GM18858 (cell line): Measurements from ENCODE around the gene TMEM150A.
"Not testable (repeated sequence)": the region's sequence is repeated elsewhere in the genome, so short reads cannot be mapped to it uniquely, and the experiment has no call there.

Experiments
- ATAC-seq: cut with Tn5 transposase; IDR thresholded peaks from one replicate; pipeline ENCODE4 v1.9.1; 2021; ENCODE audit not compliant: unreplicated experiment

TMEM150A gene

DNA sequence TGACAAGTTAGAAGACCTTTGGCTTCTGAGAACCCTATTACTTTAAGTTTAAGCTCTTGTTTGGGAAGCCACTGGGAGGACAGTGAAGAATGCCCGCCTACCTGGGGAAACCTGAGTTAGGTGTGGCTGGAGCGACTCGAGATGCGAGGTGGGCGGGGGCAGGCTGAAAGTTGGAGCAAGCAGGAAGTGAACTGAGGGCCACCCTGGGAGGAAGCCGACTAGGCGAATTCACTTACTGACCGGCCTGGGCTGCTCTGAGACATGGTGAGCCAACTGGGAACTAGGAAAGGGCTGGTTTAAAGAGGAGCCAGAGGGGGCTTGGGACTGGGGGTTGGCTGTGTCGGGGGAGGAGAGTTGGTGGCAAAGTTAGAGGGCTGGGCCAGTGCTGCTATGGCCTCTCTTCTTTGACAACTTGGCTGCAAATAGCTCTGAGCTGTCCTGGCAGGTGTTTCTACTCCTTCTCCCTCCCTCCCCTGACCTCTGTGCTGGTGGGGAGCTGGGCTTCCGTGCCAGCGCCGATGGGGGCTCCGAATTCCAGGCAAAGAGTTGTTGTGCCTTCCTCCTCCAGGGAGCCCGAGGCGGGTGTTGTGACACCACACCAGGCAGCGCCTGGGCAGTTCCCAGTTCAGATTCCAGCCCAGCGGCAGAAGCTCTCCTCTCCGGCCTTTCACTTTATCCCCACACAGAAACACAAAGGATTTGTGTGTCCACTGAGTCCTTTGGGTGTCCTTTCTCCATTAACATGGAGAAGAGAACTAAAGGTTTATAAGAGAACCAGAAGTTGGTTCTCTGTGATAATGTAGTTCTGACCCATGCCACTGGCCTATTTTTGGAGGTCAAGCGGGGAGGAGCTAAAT is 24.9 kb downstream of the TMEM150A start, which contains the start of gene VAMP8:
VAMP8 (plus strand) TSS at position 201 of the 857 bp plus-strand sequence; CDS start at position 262, 61 bp downstream.
- peak; percentile 48 for ATAC-seq

DNA sequence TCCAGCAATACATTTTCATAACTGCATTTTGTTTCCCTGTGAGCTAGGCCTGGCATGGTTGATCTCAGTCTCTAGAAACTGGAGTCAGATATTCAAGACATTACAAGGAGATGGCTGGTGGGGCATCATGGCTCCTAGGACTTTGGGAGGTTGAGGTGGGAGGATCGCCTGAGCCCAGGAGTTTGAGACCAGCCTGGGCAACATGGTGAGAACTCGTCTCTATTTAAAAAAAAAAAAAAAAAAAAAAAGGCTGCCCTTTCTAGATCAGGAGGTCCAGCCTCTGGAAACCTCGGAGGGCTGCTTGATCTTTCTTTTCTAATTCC is 25.5 kb downstream of the TMEM150A start:
- ATAC-seq, result no peak

DNA sequence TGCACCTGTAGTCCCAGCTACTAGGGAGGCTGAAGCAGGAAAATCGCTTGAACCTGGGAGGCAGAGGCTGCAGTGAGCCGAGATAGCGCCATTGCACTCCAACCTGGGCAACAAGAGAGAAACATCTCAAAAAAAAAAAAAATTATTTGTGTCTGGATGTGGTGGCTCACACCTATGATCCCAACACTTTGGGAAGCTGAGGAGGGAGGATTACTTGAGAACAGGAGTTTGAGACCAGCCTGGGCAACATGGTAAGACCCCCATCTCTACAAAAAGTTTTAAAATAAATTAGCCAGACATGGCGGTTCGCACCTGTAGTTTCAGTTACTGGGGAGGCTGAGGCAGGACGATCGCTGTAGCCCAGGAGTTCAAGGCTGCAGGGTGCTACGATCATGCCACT is 26.8 kb downstream of the TMEM150A start:
- ATAC-seq, result no peak

DNA sequence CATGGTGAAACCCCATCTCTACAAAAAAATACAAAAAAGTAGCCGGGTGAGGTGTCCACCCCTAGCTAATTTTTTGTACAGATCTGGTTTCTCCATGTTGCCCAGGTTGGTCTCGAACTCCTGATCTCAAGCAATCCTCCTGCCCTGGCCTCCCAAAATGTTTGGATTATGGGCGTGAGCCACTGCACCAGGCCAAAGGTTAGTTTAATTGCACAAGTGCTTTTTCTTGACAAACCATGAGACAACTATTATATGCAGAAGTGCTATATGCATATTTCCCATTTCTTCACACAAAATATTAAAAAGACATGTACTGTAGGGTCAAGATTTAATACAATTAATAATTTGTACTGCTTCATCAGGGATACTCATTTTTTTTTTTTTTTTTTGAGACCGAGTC is 36.2 kb downstream of the TMEM150A start:
- ATAC-seq, result no peak

DNA sequence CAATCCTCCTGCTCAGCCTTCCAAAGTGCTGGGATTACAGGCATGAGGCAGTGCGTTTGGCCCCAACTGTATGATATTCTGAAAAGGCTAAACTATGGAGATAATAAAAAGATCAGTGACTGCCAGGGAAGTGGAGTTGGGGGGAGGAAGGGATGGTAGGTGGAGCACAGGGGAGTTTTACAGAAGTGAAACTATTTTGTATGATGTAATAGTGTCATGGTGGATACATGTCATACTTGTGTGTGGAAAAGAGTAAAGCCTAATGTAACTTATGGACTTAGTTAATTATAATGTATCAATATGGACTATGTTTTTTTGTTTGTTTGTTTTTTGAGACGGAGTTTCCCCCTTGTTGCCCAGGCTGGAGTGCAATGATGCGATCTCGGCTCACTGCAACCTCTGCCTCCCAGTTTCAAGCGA is 38.3 kb downstream of the TMEM150A start:
- ATAC-seq, result no peak

DNA sequence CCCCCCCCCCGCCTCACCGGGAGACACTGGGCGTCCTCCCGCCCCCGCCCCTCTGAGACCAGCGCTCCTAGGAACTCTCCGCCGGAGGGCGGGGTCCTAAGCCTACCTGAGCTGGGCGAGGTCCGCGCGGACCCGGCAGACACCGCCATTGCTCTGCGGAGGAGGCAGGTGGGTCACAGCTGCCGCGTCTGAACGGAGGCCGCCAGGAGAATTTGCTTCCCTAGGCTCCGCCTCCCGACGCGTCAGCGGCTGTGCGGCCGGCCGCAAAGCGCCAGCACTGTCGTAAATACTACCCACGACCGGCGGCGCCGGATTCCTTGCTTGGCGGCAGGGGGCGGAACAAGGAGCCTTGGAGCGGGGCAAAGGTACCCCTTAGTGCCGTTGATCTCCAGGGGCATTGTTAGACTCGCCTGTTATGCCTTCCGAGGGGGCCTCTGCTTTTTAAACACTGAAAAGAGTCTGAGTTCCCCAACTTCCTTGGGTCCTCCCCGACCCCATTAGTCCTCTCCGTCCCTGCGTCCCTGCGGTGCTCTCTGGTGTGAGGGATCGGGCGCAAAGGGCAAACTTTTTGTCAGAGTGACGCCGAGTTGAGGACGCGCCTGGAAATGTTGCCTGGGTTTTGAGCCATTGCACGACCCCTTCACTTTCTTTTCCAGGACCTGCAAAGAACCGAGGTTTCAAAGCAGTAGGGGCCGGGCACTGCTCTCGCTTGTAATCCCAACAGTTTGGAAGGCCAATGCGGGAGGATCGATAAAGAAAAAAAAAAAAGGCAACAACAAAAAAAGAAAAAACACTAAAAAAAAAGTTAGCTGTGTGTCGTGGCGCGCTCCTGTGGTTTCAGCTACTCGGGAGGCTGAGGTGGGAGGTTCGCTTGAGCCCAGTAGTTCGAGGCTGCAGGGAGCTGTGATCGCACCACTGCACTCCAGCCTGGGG is 41.0 kb downstream of the TMEM150A start, which contains the start of gene GGCX:
GGCX (minus strand) TSS at position 214 of the 933 bp plus-strand sequence; CDS start at position 149, 65 bp downstream.
- peak; percentile 81 for ATAC-seq

DNA sequence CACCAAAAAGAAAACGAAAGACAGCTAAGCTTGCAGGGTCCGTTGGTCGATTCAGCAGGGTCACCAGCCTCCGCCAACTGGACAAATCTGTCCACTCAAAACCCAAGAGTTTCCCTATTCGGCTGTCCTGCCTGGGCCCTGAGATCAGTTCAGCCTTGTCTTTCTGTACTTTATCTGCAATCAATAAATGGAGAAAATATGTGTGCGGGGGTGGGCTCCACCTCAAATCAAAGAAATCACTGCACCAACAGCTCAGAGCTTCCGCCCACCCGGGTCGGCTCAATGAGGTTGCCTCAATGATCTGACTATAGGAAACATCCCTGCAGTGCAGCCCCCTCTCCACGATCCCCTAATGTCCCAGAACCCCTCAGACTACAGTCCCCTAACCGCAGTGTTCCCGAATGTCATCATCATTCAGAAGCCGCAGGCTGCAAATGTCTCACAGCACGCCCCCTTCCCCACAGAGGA is 41.7 kb downstream of the TMEM150A start:
- no peak for ATAC-seq

DNA sequence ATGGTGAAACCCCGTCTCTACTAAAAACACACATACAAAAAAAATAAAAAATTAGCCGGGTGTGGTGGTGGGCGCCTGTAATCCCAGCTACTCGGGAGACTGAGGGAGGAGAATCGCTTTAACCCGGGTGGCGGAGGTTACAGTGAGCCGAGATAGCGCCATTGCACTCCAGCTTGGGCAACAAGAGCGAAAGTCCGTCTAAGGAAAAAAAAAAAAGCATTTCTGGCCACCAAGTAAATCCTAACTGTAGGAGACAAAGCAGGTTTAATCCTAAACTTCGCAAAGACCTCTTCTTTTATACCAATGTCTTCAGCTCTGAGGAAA is 42.1 kb downstream of the TMEM150A start:
- not testable (repeated sequence) for ATAC-seq

DNA sequence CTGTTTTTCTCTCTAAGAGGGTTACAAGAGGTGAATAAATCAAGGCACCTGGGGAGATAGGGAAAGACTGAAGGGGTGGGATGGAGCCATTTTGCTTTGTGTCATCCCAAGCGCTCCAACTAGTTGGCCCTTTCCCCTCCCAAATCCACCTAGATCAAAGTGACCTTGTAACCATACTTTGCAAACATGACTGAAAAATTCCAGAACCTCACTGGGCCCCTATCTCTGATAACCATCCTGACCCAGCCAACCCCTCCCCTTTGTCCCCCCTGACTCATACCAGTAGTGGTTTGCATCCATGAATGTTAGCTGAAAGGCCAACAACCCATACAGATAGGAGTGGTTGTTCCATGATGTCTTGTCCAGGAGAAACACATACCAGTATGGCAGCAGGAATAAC is 44.3 kb downstream of the TMEM150A start:
- ATAC-seq, result no peak

DNA sequence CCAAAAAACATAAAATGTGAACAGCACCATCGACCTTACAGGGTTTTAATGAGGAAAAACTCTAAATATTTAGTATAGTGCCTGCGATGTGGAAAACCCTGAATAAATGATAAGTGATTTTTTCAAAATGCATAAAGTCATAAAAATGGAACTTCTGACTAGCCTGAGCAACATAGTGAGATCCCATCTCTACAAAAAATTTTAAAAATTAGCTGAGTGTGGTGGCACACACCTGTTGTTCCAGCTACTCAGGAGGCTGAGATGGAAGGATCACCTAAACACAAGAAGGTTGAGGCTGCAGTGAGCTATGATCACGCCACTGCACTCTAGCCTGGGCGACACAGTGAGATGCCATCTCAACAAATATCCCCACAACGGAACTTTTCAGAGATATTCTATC is 45.4 kb downstream of the TMEM150A start:
- no peak for ATAC-seq

DNA sequence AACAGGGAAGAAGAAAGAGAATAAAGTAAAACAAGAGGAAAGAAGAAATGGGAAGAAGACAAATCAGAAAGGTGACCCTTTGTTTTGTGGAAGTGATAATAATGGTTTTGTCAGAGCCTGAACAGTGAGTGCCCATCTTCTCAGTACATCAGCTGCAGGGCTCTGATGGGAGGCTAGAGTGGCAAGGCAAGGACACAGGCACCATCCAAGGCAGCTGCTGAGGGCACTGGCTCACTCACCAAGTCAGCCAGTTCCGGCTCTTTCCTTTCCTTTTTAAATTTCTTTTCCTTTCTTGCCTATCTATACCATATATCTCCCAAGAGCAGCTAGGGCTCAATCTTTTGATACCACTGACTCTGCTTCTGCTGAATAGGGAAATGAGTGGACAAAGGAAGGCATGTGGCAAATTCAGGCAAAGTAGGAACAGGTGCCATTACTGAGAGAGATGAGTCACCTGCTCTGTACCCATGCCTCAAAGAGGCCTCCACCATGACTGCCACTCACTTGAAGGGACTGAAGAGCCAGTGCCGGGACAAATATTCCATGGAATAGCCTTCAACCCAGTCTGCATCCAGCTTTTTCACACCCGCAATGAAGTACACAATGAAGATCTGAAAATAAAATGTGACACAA is 47.4 kb downstream of the TMEM150A start:
- no peak for ATAC-seq

DNA sequence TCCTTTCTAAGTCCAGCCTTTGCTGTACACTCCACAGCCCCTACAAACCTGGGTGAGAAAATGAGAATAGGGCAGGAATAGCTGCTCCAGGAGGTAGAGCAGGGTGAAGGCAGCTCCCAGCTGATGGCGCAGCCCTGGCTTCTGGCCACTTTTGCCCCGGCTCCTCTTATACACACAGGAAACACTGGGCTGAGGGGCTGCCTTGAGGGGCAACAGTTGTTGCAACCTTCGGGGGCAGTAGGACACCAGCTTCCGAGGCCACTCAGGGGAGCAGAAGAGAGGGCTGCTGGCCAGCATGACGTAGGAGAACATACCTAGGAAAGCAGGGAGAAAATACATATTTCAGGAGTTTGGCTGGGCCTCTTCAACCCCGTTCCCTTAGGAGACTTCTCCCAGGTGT is 49.3 kb downstream of the TMEM150A start:
- ATAC-seq, result no peak

DNA sequence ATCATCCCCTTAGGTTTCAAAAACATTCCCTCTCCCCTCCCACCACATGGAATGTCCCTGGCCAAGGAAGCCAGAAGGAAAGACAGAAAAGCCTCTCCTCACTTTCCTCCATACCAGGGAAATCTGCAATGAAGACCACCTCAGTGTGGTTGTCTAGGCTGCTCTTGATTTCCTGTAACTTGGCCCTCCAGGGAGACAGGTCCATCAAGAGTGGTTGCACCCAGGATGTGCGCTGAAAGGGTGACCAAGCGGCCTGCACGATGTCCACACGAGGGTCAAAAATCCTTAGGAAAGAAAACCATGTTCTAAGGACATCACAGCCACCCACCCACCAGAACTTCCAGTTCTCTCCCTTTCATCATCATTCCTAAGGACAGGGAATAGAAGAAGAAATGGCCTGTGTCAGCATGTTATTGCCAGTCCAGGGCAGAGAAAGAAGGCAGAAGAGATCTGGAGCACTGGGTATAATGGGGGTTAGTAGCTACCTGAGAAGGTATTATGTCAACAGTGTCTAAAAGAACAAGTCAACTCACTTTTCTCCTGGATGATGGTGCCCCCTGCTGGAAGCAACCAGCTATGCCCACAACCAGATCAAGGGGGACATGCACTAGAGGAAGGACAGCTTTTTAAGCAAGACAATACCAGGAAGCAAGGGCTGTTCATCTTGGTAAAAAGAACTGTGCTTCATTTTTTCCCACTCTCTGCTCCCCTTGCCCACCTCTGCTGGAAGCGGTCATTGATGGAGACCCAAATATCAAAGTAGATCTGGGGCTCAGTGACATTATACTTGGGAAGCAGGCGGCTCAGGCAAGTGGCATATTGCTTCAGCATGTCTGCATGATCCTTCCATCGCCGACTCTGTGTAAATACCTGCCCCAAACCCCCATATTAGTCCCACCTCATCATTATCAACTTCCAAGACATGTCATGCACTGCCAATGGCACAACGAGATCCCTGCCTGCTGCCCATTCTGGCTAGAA is 50.5 kb downstream of the TMEM150A start:
- ATAC-seq, result peak; percentile 67

DNA sequence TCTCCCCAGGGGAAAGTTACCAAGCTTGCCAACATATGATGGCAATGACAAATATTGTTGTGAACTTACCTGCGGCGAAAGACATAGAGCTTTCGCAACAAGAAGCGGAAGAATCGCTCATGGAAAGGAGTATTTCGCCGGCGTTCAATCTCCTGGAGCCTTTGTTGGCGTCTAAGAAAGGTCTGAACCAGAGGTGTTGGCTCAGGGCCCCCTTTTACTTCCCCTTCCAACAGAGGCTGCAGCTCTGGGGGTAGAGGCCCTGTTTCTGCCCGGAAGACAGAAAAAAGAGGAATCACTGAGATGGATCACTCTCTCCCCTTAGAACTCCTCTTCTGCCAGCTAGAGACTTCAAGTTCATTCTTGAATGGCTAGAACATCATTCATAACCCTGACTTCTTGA is 52.0 kb downstream of the TMEM150A start:
- ATAC-seq, result no peak

DNA sequence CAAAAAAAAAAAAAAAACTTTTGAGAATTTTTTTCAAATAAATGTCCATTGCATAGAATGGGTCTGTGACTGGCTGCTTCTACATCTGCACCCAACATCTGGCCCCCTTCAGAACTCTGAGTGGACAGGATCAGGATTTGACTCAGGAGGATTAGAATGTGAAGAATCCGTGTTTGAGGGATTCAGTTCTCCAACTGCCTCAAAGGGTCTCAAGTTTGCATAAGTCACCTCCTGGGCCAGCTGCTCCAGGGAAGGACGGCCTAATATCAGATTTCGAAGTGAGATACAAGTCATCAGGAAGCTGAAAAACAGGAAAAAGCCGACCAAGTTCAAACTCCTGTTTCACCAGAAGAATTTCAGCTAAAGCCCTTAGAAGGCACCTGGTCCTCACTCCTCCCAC is 52.7 kb downstream of the TMEM150A start:
- no peak for ATAC-seq

DNA sequence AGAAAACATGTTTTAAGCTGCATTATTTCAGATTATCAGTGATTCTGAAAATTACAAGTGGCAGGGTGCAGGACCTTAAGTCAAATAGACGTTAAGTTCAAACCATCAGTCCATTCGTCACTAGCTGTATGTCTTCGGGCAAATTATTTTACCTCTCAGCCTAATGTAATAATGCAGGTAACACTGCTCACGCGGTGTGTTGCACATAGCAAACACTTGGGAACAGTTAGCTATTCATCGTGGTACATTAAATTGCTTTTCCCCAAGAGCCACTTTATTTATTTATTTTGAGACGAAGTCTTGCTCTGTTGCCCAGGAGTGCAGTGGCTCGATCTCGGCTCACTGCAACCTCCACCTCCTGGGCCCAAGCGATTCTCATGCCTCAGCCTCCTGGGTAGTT is 53.4 kb downstream of the TMEM150A start:
- ATAC-seq, result no peak

DNA sequence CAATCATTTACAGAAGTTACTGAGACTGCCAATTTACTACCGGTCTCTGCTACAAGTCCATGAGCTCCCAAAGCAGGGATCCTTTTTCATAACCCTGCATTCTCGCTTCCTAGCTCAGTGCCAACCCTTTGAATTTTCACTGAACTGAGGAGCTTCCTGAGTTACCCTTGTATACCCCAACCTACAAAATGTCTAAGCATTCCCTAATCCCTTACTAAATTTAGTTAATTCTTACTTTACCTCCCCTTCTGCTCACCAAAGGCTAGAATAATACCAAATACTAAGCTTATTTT is 53.9 kb downstream of the TMEM150A start:
- ATAC-seq, result no peak
